ENCODE measurements around the gene TMEM178B. TPM values are rescaled to one million over a fixed set of nuclear protein-coding genes. Genes with fewer than 3 reads are reported as not detected.

Gene TMEM178B
- total and polyA plus RNA-seq, 2 of the 4 experiments (the other 2 are of a cell fraction) = under 0.01 to 0.05 TPM

DNA sequence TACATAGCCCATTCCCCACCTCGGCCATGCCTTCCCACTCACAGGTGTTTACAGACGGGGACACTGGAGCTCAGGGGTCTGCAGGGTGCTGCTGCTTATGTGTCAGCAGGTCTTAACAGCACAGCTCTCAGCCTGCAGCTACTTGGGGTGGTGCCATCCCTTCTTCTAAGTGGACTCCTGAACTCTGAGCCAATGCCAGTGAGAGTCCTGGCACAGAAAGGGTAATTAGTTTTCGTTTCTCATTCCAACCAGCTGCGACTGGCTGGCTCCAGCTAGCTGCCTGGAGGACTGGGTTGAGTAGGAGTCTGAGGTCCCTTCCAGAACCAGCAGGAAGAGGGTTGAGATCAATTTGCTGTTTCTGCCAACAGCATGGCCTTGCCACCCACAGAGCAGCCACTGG, 389.1 kb downstream of the TMEM178B start:
- no peak overlapping the region for H2BK5ac ChIP-seq (ENCODE audit: low read depth, low read length, poor library complexity, severe bottlenecking)
- no TSS peak for BruUV-seq (replicated peaks)
- H2AFZ ChIP-seq (replicated peaks; ENCODE audit: low read length, poor library complexity) = no peak overlapping the region
- H3K9ac ChIP-seq (ENCODE audit: low read depth, low read length) = no peak overlapping the region
- H4K20me1 ChIP-seq (ENCODE audit: insufficient read depth, low read length) = no peaks in the 10 kb centered on the region
- 30% methylated on average over 2 of the region's 4 CpGs; no CpG with 5 or more reads in 1 of the 2 experiments for WGBS, 2 experiments (ENCODE audit: extremely low coverage in 2 of 2, insufficient read length in 1 of 2)
- no peak overlapping the region for H4K8ac ChIP-seq (ENCODE audit: low read depth in 2 of 2, low read length in 2 of 2)
- ChIA-PET CTCF (no interaction called here), POLR2A (ENCODE audit: unreplicated experiment) (no interaction called here)
- H2BK20ac ChIP-seq (ENCODE audit: low read depth, low read length) = no peak overlapping the region
- H2AK9ac ChIP-seq (replicated peaks; ENCODE audit: low read depth, low read length, poor library complexity) = no peak overlapping the region
- H2BK15ac ChIP-seq (ENCODE audit: low read depth, low read length) = no peak overlapping the region
- H3K27me3 ChIP-seq (ENCODE audit: control insufficient read depth, insufficient read depth, low read length) = no peaks in the 10 kb centered on the region
- H3K4ac ChIP-seq (ENCODE audit: low read depth, low read length) = no peak overlapping the region
- H2AK5ac ChIP-seq (ENCODE audit: low read depth, low read length) = no peak overlapping the region
- H4K91ac ChIP-seq (ENCODE audit: insufficient read depth, low read depth, low read length) = no peak overlapping the region
- no peak overlapping the region for H3K27ac ChIP-seq (ENCODE audit: insufficient read depth, low read length)
- no peak overlapping the region for H3K14ac ChIP-seq (replicated peaks; ENCODE audit: low read depth, low read length)
- ATAC-seq (ENCODE audit: low read depth) (no peak), DNase-seq (no peak)
- dilution Hi-C loops (cut with HindIII; ENCODE audit: low sequenced_read_pairs, unreplicated experiment) (no loop called here), intact Hi-C loops (cut with micrococcal nuclease) (no loop called here), in situ Hi-C loops (cut with MboI; ENCODE audit: low sequenced_read_pairs) (no loop called here)
- no peak overlapping the region for H3K4me2 ChIP-seq (ENCODE audit: low read depth, low read length)
- H3K18ac ChIP-seq (ENCODE audit: low read depth, low read length) = no peak overlapping the region
- no peaks in the 10 kb centered on the region for H3K9me1 ChIP-seq (ENCODE audit: insufficient read depth, low read length)
- H4K5ac ChIP-seq (ENCODE audit: low read depth, low read length) = no peak overlapping the region
- no peak overlapping the region for H3K23ac ChIP-seq (ENCODE audit: low read depth, low read length)
- no peak overlapping the region for H3K4me3 ChIP-seq (ENCODE audit: insufficient read depth, low read depth, low read length)
- H3K79me1 ChIP-seq (ENCODE audit: low read depth in 1 of 2, low read length in 2 of 2) = no peaks in the 10 kb centered on the region
- TF ChIP-seq FOS (IDR thresholded peaks at IDR 0.05; ENCODE audit: low read depth, low read length) (no peak), NFE2L2 (IDR thresholded peaks at IDR 0.05; ENCODE audit: low read depth, low read length) (no peak), CHD1 (IDR thresholded peaks at IDR 0.05; ENCODE audit: low read depth, low read length) (no peak), RAD21 (IDR thresholded peaks at IDR 0.05; ENCODE audit: low read length) (no peak), POLR2A (IDR thresholded peaks at IDR 0.05; ENCODE audit: low read depth, low read length) (no peak), CEBPB (IDR thresholded peaks at IDR 0.05; ENCODE audit: low read depth, low read length) (no peak), BHLHE40 (IDR thresholded peaks at IDR 0.05; ENCODE audit: low read depth, low read length) (no peak), MAFK (IDR thresholded peaks at IDR 0.05; ENCODE audit: low read depth, low read length) (no peak), RFX5 (IDR thresholded peaks at IDR 0.05; ENCODE audit: low read depth, low read length) (no peak), MAZ (IDR thresholded peaks at IDR 0.05; ENCODE audit: borderline replicate concordance, low read depth, low read length) (no peak), RCOR1 (IDR thresholded peaks at IDR 0.05; ENCODE audit: insufficient replicate concordance, low read length) (no peak), SMC3 (IDR thresholded peaks at IDR 0.05; ENCODE audit: low read depth, low read length) (no peak), MXI1 (IDR thresholded peaks at IDR 0.05; ENCODE audit: borderline replicate concordance, low read depth, low read length) (no peak)
- TF ChIP-seq, protein P1, sequence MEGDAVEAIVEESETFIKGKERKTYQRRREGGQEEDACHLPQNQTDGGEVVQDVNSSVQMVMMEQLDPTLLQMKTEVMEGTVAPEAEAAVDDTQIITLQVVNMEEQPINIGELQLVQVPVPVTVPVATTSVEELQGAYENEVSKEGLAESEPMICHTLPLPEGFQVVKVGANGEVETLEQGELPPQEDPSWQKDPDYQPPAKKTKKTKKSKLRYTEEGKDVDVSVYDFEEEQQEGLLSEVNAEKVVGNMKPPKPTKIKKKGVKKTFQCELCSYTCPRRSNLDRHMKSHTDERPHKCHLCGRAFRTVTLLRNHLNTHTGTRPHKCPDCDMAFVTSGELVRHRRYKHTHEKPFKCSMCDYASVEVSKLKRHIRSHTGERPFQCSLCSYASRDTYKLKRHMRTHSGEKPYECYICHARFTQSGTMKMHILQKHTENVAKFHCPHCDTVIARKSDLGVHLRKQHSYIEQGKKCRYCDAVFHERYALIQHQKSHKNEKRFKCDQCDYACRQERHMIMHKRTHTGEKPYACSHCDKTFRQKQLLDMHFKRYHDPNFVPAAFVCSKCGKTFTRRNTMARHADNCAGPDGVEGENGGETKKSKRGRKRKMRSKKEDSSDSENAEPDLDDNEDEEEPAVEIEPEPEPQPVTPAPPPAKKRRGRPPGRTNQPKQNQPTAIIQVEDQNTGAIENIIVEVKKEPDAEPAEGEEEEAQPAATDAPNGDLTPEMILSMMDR (conservative IDR thresholded peaks at IDR 0.05; ENCODE audit: low read depth, low read length) = no peak
- TF ChIP-seq, protein P2, sequence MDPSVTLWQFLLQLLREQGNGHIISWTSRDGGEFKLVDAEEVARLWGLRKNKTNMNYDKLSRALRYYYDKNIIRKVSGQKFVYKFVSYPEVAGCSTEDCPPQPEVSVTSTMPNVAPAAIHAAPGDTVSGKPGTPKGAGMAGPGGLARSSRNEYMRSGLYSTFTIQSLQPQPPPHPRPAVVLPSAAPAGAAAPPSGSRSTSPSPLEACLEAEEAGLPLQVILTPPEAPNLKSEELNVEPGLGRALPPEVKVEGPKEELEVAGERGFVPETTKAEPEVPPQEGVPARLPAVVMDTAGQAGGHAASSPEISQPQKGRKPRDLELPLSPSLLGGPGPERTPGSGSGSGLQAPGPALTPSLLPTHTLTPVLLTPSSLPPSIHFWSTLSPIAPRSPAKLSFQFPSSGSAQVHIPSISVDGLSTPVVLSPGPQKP (IDR thresholded peaks at IDR 0.05; ENCODE audit: borderline replicate concordance, low read depth, low read length) = no peak
- TF ChIP-seq, protein P3, sequence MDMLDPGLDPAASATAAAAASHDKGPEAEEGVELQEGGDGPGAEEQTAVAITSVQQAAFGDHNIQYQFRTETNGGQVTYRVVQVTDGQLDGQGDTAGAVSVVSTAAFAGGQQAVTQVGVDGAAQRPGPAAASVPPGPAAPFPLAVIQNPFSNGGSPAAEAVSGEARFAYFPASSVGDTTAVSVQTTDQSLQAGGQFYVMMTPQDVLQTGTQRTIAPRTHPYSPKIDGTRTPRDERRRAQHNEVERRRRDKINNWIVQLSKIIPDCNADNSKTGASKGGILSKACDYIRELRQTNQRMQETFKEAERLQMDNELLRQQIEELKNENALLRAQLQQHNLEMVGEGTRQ (IDR thresholded peaks at IDR 0.05; ENCODE audit: low read depth, low read length) = no peak
- no peaks in the 10 kb centered on the region for H3K4me1 ChIP-seq (ENCODE audit: control insufficient read depth, insufficient read depth, low read length)
- no peak overlapping the region for H3K56ac ChIP-seq (ENCODE audit: extremely low read depth, insufficient read depth, low read length)
- peaks cover 6% of the 10 kb centered on the region; the same call in 1 of the 2 replicates for H3K9me3 ChIP-seq (ENCODE audit: control insufficient read depth, insufficient read depth, low read length)
- no peaks in the 10 kb centered on the region for H3K36me3 ChIP-seq (ENCODE audit: control insufficient read depth, insufficient read depth, low read length)
- H2BK120ac ChIP-seq (ENCODE audit: low read depth, low read length) = no peak overlapping the region

Measured in IMR-90 (cell line).